ENCODE data around the gene EEF2K. TPM values are rescaled to one million over a fixed set of nuclear protein-coding genes. Genes with fewer than 3 reads are reported as not detected.

Gene EEF2K
- 10 to 100 TPM; 18.9 to 37.0 TPM for total RNA-seq

GRCh38 chr16:22206013-22206841 lies at the start of gene EEF2K:
TSS of gene EEF2K (plus strand) at chr16:22206278. CDS start at chr16:22225730, 19,452 bp downstream.

GRCh38 chr16:22161999-22162655 lies 44.0 kb upstream of the EEF2K start, which contains the start of gene SDR42E2:
TSS of gene SDR42E2 (plus strand) at chr16:22162506. CDS start at chr16:22165583, 3,077 bp downstream.

GRCh38 chr16:22297114-22297870 lies 91.2 kb downstream of the EEF2K start, which contains the start of gene POLR3E:
TSS of gene POLR3E (plus strand) at chr16:22297409. CDS start at chr16:22302969, 5,560 bp downstream.

Other genes with a start within 250 kb of the EEF2K start
- not detected for gene PDZD9, start 205.2 kb upstream of the EEF2K start, total RNA-seq
- 10 to 100 TPM; 10.3 to 18.6 TPM for gene MOSMO, start 198.2 kb upstream of the EEF2K start, total RNA-seq
- gene VWA3A, start 113.7 kb upstream of the EEF2K start, total RNA-seq: under 1 TPM in 1 of 2 donors, not detected in 1; under 0.01 TPM
- gene SDR42E2, start 43.8 kb upstream of the EEF2K start, total RNA-seq: under 1 TPM in 1 of 2 donors, not detected in 1; under 0.01 TPM
- gene POLR3E, start 91.1 kb downstream of the EEF2K start, total RNA-seq: 10 to 100 TPM; 24.8 to 31.6 TPM
- gene CDR2, start 168.3 kb downstream of the EEF2K start, total RNA-seq: 10 to 100 TPM in 1 of 2 donors, 1 to 10 TPM in 1; 7.2 to 15.0 TPM